NCI-H526 treated with DMSO at 0.1 percent for 48 hours (cell line): ENCODE data around the gene TEF.

ENCODE experiments used
- DNase-seq: peaks from one replicate; lab custom pipeline; 2025; lab: John Stamatoyannopoulos, UW

Gene TEF, protein sequence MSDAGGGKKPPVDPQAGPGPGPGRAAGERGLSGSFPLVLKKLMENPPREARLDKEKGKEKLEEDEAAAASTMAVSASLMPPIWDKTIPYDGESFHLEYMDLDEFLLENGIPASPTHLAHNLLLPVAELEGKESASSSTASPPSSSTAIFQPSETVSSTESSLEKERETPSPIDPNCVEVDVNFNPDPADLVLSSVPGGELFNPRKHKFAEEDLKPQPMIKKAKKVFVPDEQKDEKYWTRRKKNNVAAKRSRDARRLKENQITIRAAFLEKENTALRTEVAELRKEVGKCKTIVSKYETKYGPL

DNA sequence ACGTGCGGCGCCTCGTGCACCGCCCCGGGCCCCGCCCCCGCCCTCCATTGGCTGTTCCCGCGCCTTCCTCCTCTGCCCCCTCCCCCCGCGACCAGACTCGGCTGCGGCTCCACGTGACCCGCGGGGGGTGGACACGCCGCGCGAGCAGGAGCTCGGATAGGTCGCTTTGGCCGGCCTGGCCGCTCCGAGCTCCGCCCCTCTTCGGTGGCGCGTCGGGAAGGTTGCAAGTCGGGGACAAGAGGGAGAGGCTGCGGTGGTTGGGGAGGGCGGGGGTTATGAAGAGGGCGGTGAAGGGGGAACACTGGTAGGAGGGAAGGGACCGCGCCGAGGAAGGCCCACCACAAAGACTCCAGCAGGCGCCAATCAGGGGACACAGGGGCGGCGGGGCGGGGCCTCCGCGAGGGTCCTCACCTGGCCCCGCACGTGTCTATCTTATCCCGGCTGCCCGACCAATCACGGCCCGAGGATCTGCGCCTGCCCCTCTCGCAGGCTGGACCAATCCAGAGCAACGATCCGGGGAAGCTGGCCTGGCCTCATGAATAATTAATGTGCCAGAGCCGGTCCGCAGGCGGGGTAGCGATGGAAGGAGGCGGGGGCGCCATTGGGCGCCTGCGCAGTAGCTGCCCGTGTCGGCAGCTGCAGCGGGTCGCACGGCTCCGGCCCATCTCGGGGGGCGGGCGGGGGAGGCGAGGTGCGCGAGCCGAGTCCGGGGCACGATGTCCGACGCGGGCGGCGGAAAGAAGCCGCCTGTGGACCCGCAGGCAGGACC is at the start of gene TEF:
TEF (plus strand) TSS at position 614 of the 769 bp plus-strand sequence; CDS start at position 717, 103 bp downstream.
- peak; percentile 93 for DNase-seq

GRCh38 chr22:41332217-41332939 is 49.4 kb upstream of the TEF start:
- DNase-seq, result no peak

DNA sequence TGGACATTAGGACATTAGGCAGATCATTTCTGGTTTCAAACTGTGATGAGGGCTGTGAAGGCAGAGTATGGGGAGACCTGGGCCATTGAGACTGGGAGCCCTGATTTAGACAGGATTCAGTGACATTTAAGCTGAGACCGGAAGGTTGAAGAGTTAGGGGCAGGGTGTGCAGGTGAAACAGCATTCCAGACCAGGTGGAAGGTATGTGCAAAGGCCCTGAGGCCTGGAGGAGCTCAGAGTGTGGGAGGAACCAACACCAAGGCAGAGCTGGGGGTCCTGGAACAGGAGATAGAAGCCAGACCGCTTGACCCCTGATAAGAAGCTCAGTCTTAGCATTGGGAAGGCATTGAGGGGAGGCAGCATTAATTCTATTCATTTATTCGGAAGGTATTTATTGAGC is 47.9 kb upstream of the TEF start:
- DNase-seq, result no peak

DNA sequence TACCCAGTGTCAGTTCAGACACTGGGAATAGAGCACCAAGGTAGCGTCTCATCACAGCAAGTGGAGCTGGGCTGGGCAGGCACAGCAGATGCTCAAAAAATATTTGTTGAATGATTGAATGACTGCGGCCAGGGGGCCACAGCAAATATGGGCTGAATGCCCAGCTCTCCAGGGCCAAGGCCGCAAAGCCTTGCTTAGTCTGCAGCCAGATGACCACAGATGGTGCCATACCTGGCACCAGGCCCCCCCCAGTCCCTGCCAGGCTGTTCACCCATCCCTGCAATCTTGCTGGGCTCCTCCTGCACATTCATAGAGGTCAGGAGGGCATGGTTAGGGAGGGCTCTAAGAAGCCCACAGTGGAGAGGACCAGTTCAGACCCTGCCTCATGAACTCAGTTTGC is 47.5 kb upstream of the TEF start:
- DNase-seq, result no peak

- DNase-seq, result no peak
Measured at GRCh38 chr22:41334951-41335635, 46.6 kb upstream of the TEF start.

DNA sequence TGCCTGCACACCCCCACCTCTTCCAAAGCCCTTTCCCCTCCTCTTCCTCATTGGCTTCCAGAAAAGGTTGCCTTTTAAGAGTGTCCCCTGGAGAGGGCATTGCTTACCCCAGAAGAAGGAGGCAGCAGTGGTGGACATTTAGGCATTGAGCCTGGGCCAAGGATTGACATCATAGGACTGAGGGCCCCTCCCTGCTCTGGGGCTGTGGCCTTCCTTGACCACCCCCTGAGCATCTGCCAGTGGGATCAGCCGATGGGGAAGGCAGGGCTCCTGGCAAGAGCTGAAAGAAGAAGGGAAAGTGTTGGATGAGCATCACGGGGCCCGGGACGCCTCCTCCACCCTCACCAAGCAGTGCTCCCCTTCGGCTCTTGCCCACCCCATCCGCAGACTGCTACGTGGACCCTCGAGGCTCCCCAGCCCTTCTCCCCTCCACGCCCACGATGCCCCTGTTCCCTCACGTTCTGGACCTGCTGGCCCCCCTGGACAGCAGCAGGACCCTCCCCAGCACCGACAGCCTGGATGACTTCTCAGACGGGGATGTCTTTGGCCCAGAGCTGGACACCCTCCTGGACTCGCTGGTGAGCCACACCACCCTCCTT is 43.0 kb upstream of the TEF start:
- no peak for DNase-seq

GRCh38 chr22:41339823-41340222 is 41.9 kb upstream of the TEF start:
- no peak for DNase-seq

DNA sequence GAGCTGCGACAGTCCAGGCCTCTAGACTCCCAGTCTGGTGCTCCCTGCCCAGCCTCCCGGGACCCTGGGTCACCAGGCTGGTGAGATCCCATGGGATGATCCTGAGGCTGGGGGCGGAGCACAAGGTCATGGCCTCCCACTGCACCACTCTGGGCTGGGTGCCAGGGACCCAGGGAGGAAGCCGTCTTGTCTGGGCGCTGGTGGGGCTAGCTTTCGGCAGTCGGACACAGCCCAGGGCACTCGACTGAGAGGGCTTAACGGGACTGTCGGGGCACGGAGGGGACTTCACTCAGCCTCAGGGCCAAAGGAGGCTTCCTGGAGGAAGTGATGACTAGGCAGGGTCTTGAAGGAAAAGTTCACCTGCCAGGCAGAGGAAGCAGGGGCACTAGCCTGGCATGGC is 41.4 kb upstream of the TEF start:
- no peak for DNase-seq

- no peak for DNase-seq
Measured at GRCh38 chr22:41341012-41341411, 40.7 kb upstream of the TEF start.

GRCh38 chr22:41341990-41342389 is 39.8 kb upstream of the TEF start:
- no peak for DNase-seq

GRCh38 chr22:41343300-41343699 is 38.4 kb upstream of the TEF start:
- no peak for DNase-seq

DNA sequence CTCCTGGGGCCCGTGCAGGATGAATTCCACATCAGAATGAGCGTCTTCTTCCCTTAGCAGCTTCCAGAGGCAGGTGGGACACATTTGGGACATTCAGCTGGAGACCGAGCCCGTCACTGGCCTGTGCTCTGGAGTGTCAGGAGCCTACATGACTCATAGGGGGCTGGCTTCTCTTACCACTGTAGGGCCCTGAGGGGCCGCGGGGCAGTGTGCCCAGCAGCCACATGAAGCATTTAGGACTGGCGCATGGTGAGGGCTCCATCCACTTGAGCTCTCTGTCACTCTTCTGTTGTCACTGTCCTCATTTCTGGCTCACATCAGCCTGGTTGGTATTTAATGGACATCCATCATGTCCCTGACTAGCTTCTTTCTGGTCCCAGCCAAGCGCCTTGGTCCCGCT is 38.0 kb upstream of the TEF start:
- DNase-seq, result no peak

DNA sequence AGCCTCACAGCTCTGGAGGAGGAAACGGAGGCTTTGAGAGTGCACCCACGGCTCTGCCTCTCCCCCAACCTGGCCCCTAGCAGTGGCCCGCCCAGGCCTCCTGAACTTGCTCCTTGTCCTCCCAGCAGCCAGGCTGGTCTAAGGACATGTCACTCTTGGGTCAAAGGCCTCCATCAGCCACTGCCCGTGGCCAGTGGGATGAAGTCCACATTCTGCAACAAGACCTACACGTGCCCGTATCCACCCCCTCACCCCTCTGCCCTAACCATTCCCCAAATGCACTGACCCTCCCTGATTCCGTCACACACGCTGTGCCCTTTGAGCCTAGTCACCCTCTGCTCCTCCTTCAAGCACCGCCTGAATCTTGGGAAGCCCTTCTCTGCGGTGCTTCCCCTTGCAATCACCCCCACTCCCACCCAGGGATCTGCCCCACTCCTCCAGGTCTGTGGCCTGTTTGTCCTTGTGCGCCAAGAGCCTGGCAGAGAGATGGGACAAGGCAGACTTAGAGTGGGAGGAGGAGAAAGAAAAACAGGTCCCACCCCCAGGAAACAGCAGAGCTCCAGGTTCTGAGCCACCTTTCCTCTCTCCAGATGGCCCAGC is 37.5 kb upstream of the TEF start:
- no peak for DNase-seq

DNA sequence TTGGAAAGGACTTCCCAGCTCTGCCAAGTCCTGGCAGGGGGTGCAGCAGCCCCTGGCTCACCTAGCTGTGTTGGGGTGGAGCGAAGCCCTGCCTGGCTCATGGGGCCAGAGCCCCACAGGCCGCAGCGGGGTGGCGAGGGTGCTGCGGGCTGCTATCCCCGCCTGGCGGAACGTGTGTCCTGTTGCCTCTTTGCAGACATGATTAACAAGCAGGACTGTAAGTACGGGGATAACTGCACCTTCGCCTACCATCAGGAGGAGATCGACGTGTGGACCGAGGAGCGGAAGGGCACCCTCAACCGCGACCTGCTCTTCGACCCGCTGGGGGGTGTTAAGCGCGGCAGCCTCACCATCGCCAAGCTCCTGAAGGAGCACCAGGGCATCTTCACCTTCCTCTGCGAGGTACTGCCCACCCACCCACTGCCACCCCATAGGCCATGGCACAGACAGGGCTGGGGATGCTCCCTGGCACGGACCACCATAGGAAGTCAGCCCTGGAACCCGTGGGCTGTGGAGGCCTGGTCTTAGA is 35.9 kb upstream of the TEF start:
- no peak for DNase-seq

DNA sequence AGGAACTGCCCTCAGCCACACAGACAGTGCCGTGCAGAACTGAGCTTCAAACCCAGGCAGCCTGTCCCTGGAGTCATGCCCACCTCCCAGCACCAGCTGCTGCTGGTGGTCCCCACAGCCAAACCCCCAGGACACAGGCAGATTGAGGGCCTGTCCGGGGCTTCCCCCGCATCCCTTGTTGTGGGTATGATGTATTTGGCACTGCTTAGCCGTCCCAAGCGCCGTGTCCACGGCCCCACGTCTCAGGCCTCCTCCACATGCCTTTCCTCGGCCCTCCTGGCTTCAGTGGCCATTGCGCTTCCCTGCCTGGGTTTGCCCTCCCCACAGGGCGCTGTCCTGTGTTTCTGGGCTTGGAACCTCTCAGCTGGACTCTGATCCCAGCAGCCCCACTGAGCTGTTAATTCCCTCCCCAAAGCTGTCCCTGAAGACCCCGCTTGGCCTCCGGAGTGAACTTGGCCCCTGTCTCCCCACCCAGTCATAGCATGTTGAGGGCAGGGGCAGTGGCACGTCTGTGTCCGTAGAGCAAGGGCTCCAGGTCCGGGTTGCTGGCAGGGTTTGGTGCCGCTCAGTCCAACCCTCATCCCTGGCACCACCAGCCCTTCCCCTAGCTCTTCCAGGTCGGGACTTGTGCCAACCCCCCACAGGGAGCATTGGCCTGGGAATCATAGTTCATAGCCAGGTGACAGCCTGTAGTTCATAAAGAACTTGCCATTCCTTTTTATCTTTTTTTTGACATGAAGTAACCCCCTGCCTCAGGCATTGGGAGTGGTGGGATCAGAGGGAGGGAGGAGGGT is 34.5 kb upstream of the TEF start:
- DNase-seq, result no peak

- no peak for DNase-seq
Measured at GRCh38 chr22:41348964-41349484, 32.7 kb upstream of the TEF start.

DNA sequence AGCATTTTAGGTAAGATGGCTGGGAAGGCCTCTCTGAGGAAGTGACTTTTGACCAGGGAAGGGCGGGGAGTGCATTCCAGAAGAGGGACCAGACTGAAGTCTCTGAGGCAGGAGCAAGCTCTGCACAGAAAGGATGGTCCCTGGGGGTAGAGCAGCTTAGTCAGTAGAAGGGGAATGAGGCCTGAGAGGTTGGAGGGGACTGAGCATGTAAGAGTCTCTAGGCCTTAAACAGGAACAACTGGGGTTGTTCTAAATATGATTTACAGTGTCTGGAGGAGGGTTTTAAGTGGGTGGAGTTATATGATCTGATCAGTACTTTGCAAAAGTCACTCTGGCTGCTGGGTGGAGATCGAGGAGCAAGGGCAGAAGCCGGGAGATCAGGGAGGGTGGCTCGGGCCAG is 31.7 kb upstream of the TEF start:
- no peak for DNase-seq

GRCh38 chr22:41351011-41351410 is 30.7 kb upstream of the TEF start:
- DNase-seq, result no peak

DNA sequence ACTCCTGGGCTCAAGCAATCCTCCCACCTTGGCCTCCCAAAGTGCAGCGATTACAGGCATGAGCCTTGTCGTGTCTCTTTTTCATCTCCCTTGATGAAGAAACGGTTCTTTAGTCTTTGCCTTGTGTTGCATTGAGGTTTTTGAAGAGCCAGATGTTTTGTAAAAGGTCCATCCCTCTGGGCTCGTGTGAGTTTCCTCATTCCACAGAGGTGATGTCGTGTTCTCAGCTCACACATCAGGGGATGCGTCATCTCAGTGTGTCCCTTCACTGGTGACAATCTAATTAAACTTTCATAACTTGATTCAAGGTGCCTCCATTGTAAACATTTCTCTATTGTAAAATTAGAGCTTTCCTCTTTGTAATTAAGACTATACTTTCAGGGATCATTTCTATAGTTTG is 29.7 kb upstream of the TEF start:
- no peak for DNase-seq

GRCh38 chr22:41353862-41354575 is 27.7 kb upstream of the TEF start:
- no peak for DNase-seq
